AG04450 (cell line): ENCODE measurements around the gene GH2. TPM values are rescaled to one million over a fixed set of nuclear protein-coding genes. Genes with fewer than 3 reads are reported as not detected.

ENCODE experiments used
- CTCF ChIA-PET: fragments of 300-600, 350-600 bp; formaldehyde crosslinking; extraction: SDS; loops from one replicate; lab custom pipeline; 2022; ENCODE audit warnings: antibody characterized with exemption, inconsistent platforms; lab: Charles Lee
- POLR2A ChIA-PET: fragments of 350-600 bp; formaldehyde crosslinking; extraction: SDS; loops from one replicate; lab custom pipeline; 2021; ENCODE audit warnings: antibody characterized with exemption, inconsistent platforms; lab: Yijun Ruan, JAX
- DNase-seq: peaks from one replicate; pipeline ENCODE4 v3.0.0-alpha.2; 2011; ENCODE audit warnings: low read depth, low spot score
- H3K27ac ChIP-seq: one replicate; pipeline ENCODE4 v1.5.1; 2012; ENCODE audit warnings: low read depth, low read length, control low read depth
- H3K27me3 ChIP-seq: one replicate; pipeline ENCODE4 v1.6.0; 2012; ENCODE audit warnings: low read length; ENCODE audit not compliant: control insufficient read depth, insufficient read depth
- H3K4me3 ChIP-seq: 2 replicates; pipeline ENCODE4 v1.5.1; 2011; ENCODE audit warnings: mild to moderate bottlenecking, low read depth, low read length, control low read depth
- H3K9me3 ChIP-seq: 2 replicates; pipeline ENCODE4 v1.5.1; 2012; ENCODE audit warnings: low read length; ENCODE audit not compliant: control insufficient read depth, insufficient read depth
- polyA plus RNA-seq: library from polyadenylated mRNA; depleted of rRNA; stranded (reverse); fragments of >200 nt; gene quantifications from 2 replicates; pipeline ENCODE4 v1.2.3, GENCODE V29; 2011
- TF ChIP-seq, protein P1 (sequence below): IDR thresholded peaks from 2 replicates; pipeline ENCODE4 v1.5.1; 2011; ENCODE audit warnings: low read depth, low read length, control low read depth, inconsistent platforms

The GH2 gene
- polyA plus RNA-seq, 1 experiment = not detected

DNA sequence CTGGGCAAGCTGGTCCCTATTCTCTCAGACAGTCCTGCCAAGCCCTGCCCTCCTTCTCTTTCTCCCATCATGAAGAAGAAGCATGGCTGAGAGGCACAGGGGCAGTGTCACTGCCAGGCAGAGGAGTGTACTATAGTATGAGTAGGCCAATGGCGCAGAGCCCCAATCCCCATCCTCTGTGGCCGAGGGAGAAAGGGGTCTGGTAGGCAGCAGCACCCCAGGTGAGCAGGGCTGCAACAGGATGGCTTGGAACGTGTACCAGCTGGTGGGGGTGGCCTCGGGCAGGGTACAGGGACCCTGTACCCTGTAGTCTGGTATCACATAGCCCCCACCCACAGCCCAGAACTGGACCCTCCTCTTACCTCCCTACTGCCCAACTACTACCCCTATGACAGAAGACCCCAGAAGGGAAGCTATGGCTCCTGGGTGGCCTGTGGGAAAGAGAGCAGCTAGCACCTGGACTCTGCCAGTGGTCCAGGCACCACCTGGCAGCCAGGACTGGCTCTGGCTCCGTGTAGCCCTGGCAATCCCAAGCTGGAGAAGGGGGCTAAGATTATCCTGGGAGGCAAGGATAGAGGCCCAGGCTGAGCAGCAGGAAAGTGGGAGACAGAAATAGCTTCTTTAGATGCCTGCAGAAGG, 43.7 kb downstream of the GH2 start:
- H3K9me3 ChIP-seq = no peaks in the 10 kb centered on the region; the same call in 1 of the 2 replicates
- no peaks in the 10 kb centered on the region for H3K27me3 ChIP-seq
- no peak for DNase-seq
- ChIA-PET CTCF (no interaction called here), POLR2A (interaction anchor here (1.2 kb wide), 1 partner anchor 65 kb away, joined by 4 read pairs; the partner anchor contains the start of genes CCDC47 and DDX42)
- TF ChIP-seq, protein P1, sequence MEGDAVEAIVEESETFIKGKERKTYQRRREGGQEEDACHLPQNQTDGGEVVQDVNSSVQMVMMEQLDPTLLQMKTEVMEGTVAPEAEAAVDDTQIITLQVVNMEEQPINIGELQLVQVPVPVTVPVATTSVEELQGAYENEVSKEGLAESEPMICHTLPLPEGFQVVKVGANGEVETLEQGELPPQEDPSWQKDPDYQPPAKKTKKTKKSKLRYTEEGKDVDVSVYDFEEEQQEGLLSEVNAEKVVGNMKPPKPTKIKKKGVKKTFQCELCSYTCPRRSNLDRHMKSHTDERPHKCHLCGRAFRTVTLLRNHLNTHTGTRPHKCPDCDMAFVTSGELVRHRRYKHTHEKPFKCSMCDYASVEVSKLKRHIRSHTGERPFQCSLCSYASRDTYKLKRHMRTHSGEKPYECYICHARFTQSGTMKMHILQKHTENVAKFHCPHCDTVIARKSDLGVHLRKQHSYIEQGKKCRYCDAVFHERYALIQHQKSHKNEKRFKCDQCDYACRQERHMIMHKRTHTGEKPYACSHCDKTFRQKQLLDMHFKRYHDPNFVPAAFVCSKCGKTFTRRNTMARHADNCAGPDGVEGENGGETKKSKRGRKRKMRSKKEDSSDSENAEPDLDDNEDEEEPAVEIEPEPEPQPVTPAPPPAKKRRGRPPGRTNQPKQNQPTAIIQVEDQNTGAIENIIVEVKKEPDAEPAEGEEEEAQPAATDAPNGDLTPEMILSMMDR = no peak
- no peak overlapping the region for H3K4me3 ChIP-seq
- H3K27ac ChIP-seq = peak overlapping the region; percentile 11

DNA sequence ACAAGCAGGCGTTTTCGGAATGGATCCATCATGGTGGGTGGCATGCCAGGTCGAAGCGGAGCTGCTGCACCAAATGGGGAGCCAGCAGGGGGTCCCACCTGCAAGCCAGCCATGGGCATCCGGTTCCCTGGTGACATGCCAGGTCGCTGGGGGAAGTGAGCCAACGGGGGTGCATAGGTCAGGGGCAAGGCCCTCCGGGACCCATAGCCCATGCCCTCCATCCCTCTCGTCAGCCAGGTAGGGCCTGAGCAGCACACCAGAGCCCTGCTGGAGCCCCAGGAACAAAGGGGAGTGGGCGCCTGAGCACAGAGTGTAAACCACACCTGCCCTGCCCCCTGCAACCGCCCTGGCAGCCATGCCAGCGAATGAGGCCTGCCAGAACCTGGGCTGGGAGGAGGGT, 44.3 kb downstream of the GH2 start:
- H3K27ac ChIP-seq = no peak overlapping the region
- DNase-seq = no peak
- POLR2A ChIA-PET = interaction anchor here (1.2 kb wide), 1 partner anchor 64 kb away, joined by 4 read pairs; the partner anchor contains the start of genes CCDC47 and DDX42
- TF ChIP-seq, protein P1 = no peak
- no peak overlapping the region for H3K4me3 ChIP-seq
- CTCF ChIA-PET = no interaction called here
- H3K9me3 ChIP-seq = no peaks in the 10 kb centered on the region; the same call in 1 of the 2 replicates
- H3K27me3 ChIP-seq = no peaks in the 10 kb centered on the region

DNA sequence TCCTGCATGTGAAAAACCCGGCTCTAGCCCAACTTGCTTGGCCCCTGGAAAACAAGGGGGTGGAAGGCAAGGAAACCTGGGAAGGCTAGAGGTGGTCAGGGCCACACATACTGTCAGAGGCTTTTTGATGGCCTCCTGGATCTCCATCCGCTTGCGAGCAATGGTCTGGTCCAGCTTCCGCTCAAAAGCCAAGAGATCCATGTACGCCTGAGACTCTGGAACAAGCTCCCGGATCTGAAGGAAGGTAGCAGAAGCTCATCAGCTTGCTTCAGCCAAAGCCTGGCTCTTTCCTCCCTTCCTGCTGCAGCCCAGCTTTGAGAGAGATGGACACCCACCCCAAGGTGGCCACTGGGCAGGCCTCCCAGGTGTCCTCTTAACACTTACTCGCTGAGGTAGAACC, 44.9 kb downstream of the GH2 start:
- no peaks in the 10 kb centered on the region; the same call in 1 of the 2 replicates for H3K9me3 ChIP-seq
- no peak overlapping the region for H3K4me3 ChIP-seq
- TF ChIP-seq, protein P1 = no peak
- H3K27me3 ChIP-seq = no peaks in the 10 kb centered on the region
- H3K27ac ChIP-seq = no peak overlapping the region
- ChIA-PET POLR2A (no interaction called here), CTCF (no interaction called here)
- no peak for DNase-seq

DNA sequence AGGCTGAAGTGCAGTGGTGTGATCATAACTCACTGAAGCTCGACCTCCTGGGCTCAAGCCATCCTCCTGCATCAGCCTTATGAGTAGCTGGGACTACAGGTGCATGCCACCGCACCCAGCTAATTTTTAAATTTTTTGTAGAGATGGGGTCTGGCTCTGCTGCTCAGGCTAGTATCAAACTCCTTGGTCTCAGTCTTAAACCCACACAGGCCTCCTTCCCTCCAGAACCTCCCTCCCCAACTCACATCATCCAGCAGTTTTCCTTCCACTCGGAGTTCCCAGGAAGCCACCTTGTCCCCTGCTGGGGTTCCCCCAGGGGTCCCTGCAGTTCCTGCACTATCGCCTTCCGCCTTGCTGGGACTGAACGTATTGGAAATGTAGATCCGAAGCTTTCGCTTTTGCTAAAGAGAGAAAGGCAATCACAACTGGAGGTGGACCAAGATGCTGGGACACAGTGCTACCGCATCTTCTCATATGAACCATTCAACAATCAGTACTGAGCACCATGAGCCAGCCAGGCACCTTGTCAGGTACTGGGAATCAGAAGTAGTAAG, 46.5 kb downstream of the GH2 start:
- Histone ChIP-seq H3K27ac (no peak overlapping the region), H3K27me3 (no peaks in the 10 kb centered on the region), H3K4me3 (no peak overlapping the region), H3K9me3 (no peaks in the 10 kb centered on the region)
- CTCF ChIA-PET = interaction anchor here (0.6 to 1.5 kb wide), 7 partner anchors 9 to 160 kb away, joined by 3 to 11 read pairs (median 3); no protein-coding TSS in a partner anchor
- POLR2A ChIA-PET = interaction anchor here (0.7 kb wide), 1 partner anchor 48 kb away, joined by 3 read pairs; no protein-coding TSS in a partner anchor
- DNase-seq = no peak
- TF ChIP-seq, protein P1 = no peak
